ENCODE data around the gene MTA2.
A peak's percentile ranks its signal among the peaks of the same experiment; 100 is the strongest.

MTA2 gene

DNA sequence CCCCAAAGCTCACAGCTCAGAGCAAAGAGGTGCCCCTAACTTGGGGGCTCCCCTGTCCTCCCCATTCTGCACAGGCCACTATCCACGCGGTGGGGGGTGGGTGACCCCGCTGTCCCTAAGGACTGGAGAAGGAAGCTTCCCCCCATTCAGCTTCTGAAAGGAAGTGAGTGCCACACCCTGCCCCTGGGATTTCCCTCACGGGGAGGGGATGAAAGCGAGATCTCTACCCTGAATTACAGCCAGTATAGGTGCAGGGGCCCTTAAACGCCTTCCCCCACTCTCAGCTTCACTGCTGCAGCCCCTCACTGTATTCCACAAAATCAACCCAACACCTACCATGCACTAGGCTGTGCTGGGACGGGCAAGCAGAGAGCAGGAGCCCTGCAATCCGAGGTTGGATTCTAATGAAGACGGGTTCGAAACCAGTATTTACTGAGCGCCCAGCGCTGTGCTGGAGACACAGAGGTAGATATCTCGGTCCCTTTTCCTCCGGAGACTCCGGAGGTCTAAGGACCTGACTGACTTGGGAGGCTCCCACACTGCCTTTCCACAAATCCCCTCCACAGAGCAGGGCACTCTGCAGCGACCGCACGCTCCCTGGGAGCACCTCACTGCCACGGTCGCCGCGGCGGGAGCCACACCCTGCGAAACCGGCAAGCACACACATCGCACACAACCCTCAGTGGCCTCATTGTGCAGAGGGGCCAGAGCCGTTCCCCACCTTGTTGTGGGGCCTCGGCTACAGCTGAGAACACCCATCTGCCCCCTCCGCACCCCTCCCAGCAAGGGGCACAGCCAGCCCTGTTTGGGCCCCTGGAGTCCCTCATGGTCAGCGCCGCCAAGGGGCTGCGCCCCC, 56.9 kb downstream of the MTA2 start:
- Histone ChIP-seq H3K36me3 (ENCODE audit: control insufficient read depth in 2 of 2, insufficient read depth in 1 of 2, low read length in 2 of 2) (no peaks in the 10 kb centered on the region), H3K4me1 (ENCODE audit: control insufficient read depth, insufficient read depth, low read length) (no peaks in the 10 kb centered on the region; the same call in 1 of the 2 replicates), H3K9me3 (ENCODE audit: control insufficient read depth, insufficient read depth, low read depth, low read length) (no peaks in the 10 kb centered on the region), H3K27ac (ENCODE audit: extremely low read depth, low read depth, low read length) (peak overlapping the region; percentile 72; the same call in 1 of the 2 replicates), H3K4me3 (ENCODE audit: low read depth, low read length) (peak overlapping the region; percentile 76)
- ChIA-PET CTCF (interaction anchor here (1.0 to 8.8 kb wide), 7 partner anchors 14 to 151 kb away, joined by 3 to 188 read pairs (median 37); no protein-coding TSS in a partner anchor), POLR2A (interaction anchor here (0.7 to 4.8 kb wide), 11 partner anchors 11 to 127 kb away, joined by 3 to 53 read pairs (median 8); partner anchors contain the start of genes C11orf98, CSKMT, EEF1G and LBHD1)
- TF ChIP-seq YY1 (tag by site-specific recombination; IDR thresholded peaks at IDR 0.05) (no peak), ZNF354C (tag by site-specific recombination; IDR thresholded peaks at IDR 0.05; ENCODE audit: borderline replicate concordance, low read depth) (no peak), ZNF175 (tag by site-specific recombination; IDR thresholded peaks at IDR 0.05) (no peak), GLIS1 (tag by site-specific recombination; IDR thresholded peaks at IDR 0.05) (peak; percentile 81), ZNF335 (tag by site-specific recombination; conservative IDR thresholded peaks at IDR 0.05) (peak; percentile 96), ZBTB21 (tag by site-specific recombination; IDR thresholded peaks at IDR 0.05) (no peak), EGR2 (tag by site-specific recombination; IDR thresholded peaks at IDR 0.05; ENCODE audit: low read depth) (no peak), ZNF664 (tag by site-specific recombination; IDR thresholded peaks at IDR 0.05) (no peak), ZNF221 (tag by site-specific recombination; IDR thresholded peaks at IDR 0.05; ENCODE audit: borderline replicate concordance) (no peak), ZNF394 (tag by site-specific recombination; IDR thresholded peaks at IDR 0.05; ENCODE audit: borderline replicate concordance) (no peak)
- TF ChIP-seq, protein P1, sequence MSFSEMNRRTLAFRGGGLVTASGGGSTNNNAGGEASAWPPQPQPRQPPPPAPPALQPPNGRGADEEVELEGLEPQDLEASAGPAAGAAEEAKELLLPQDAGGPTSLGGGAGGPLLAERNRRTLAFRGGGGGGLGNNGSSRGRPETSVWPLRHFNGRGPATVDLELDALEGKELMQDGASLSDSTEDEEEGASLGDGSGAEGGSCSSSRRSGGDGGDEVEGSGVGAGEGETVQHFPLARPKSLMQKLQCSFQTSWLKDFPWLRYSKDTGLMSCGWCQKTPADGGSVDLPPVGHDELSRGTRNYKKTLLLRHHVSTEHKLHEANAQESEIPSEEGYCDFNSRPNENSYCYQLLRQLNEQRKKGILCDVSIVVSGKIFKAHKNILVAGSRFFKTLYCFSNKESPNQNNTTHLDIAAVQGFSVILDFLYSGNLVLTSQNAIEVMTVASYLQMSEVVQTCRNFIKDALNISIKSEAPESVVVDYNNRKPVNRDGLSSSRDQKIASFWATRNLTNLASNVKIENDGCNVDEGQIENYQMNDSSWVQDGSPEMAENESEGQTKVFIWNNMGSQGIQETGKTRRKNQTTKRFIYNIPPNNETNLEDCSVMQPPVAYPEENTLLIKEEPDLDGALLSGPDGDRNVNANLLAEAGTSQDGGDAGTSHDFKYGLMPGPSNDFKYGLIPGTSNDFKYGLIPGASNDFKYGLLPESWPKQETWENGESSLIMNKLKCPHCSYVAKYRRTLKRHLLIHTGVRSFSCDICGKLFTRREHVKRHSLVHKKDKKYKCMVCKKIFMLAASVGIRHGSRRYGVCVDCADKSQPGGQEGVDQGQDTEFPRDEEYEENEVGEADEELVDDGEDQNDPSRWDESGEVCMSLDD (tag by site-specific recombination; IDR thresholded peaks at IDR 0.05) = peak; percentile 38; the same call in 1 of the 2 replicates

DNA sequence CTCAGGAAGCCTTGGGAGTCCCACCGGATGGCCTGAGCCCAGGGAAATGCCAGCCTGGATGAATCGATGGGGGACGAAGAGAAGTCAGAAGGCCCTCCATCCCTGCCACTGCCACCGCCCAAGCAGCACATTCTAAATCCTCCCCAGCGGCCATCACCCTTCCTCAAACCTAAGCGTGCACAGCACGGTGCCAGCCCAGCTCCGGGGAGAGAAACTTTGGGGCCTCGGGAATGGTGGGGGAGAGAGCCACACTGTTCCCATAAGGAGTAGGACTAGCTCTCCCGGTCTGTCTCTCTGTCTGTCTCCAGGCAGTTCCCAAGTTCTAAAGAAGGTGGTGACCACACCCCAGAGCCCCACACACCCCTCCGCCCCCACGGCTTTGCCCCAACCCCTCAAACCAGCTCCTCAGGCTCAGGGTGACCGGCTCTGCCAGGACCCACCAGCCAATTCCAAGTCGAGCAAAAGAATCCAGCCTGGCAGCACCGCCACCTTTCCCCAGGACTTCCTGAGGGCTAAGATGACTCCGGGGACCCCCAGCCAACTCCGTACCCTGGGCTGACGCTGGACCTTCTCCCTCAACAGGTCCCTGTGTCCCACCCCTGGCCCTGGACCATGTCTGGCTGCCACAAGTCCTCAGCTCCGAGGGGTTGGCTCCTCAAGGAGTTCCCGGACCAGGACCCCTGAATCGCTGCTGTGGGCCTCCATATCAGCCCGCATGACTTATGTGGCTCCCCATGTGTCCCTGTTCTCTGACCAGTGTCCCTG, 57.8 kb downstream of the MTA2 start:
- Histone ChIP-seq H3K36me3 (ENCODE audit: control insufficient read depth in 2 of 2, insufficient read depth in 1 of 2, low read length in 2 of 2) (no peaks in the 10 kb centered on the region), H3K4me1 (ENCODE audit: control insufficient read depth, insufficient read depth, low read length) (peaks cover 7% of the 10 kb centered on the region), H3K27ac (ENCODE audit: extremely low read depth, low read depth, low read length) (no peak overlapping the region), H3K4me3 (ENCODE audit: low read depth, low read length) (no peak overlapping the region), H3K9me3 (ENCODE audit: control insufficient read depth, insufficient read depth, low read depth, low read length) (no peaks in the 10 kb centered on the region)
- TF ChIP-seq ZNF133 (tag by site-specific recombination; IDR thresholded peaks at IDR 0.05) = no peak
- ChIA-PET CTCF (interaction anchor here (0.9 to 8.8 kb wide), 20 partner anchors 8 to 475 kb away, joined by 3 to 188 read pairs (median 8); no protein-coding TSS in a partner anchor), POLR2A (interaction anchor here (0.6 to 4.8 kb wide), 11 partner anchors 9 to 1486 kb away, joined by 3 to 53 read pairs (median 8); partner anchors contain the start of genes EEF1G, LBHD1, TUT1 and UQCC3)

Data from HEK293 (cell line).